ENCODE measurements around the gene PEX26. TPM values are rescaled to one million over a fixed set of nuclear protein-coding genes. Genes with fewer than 3 reads are reported as not detected.

Gene PEX26
- total RNA-seq, 2 donors from 2014 or later, result 11.9 to 57.0 TPM

DNA sequence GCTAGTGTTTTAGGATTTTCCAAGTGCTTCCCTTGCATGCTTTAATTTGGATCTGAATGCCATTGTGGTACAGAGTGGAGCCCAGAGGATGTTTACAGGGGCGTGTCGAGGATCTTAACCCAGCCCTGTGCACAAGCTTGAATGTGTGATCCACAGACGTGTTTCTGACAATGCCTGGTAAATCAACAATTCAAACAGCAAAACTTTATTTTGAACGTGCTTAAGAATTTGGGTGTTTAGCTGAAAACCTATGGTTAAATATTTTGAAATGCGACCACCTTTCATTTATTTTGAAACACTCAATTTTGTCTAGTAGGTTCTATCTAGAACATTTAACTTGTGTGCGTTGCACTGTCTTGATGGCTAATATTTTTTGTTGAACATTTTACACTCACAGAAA is 34.6 kb downstream of the PEX26 start:
- DNase-seq (no peak), ATAC-seq (no peak)
- Histone ChIP-seq H3K4me3 (no peak overlapping the region), H3K27me3 (no peaks in the 10 kb centered on the region), H3K27ac (no peak overlapping the region), H3K4me1 (peaks cover 19% of the 10 kb centered on the region), H3K9me3 (no peaks in the 10 kb centered on the region), H3K36me3 (replicated peaks in 1 of 2; ENCODE audit: insufficient read depth in 1 of 2, low read depth in 2 of 2) (no peaks in the 10 kb centered on the region)
- 75% methylated on average over 6 of the region's 6 CpGs for WGBS, 2 donors
- intact Hi-C loops (cut with DNase I), result no loop called here
- TF ChIP-seq POLR2A (IDR thresholded peaks at IDR 0.05), result no peak
- TF ChIP-seq, protein P1, sequence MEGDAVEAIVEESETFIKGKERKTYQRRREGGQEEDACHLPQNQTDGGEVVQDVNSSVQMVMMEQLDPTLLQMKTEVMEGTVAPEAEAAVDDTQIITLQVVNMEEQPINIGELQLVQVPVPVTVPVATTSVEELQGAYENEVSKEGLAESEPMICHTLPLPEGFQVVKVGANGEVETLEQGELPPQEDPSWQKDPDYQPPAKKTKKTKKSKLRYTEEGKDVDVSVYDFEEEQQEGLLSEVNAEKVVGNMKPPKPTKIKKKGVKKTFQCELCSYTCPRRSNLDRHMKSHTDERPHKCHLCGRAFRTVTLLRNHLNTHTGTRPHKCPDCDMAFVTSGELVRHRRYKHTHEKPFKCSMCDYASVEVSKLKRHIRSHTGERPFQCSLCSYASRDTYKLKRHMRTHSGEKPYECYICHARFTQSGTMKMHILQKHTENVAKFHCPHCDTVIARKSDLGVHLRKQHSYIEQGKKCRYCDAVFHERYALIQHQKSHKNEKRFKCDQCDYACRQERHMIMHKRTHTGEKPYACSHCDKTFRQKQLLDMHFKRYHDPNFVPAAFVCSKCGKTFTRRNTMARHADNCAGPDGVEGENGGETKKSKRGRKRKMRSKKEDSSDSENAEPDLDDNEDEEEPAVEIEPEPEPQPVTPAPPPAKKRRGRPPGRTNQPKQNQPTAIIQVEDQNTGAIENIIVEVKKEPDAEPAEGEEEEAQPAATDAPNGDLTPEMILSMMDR (IDR thresholded peaks at IDR 0.05), result no peak

DNA sequence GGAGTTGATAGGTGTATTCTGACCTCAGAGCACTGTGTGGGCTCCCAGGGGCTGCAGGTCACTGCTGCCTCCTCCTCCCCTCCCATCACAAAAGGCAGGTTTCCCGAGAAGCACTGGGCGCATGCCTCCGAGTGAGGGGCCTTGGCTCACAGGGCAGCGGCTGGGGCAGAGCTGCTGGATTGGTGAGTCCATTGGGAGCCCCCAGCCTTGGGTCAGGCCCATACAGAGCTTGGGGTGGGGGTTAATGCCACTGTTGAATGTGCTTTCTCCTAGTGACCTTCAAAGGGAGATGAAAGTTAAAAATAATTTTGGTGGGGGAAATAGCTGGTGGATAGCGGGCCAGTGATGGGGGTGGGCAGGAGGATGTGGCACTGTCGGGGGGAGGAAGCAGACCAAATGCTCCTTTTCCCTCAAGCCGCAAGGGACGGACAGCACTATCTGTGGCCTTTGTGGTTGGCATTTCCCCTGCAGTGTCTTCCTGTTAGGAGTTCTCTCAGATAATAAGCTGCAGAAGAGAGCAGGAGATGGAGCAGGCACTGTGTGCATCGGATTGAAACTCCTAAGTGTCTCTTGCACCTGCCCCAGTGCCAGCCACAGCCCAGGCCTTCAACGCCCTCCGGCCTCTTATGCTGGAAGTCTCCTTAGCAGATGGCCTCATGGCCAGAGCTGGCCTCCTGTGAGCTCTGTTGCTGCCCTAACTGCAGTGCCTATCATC is 36.0 kb downstream of the PEX26 start:
- Histone ChIP-seq H3K9me3 (no peaks in the 10 kb centered on the region), H3K27ac (no peak overlapping the region), H3K27me3 (no peaks in the 10 kb centered on the region), H3K4me3 (no peak overlapping the region), H3K36me3 (replicated peaks in 1 of 2; ENCODE audit: insufficient read depth in 1 of 2, low read depth in 2 of 2) (no peaks in the 10 kb centered on the region), H3K4me1 (peaks cover 19% of the 10 kb centered on the region)
- ATAC-seq (no peak), DNase-seq (no peak)
- 75 to 84% methylated on average over 7 to 11 of the region's 11 CpGs for WGBS, 2 donors
- intact Hi-C loops (cut with DNase I), result no loop called here
- no peak for TF ChIP-seq POLR2A (IDR thresholded peaks at IDR 0.05)
- TF ChIP-seq, protein P1 (IDR thresholded peaks at IDR 0.05), result no peak

DNA sequence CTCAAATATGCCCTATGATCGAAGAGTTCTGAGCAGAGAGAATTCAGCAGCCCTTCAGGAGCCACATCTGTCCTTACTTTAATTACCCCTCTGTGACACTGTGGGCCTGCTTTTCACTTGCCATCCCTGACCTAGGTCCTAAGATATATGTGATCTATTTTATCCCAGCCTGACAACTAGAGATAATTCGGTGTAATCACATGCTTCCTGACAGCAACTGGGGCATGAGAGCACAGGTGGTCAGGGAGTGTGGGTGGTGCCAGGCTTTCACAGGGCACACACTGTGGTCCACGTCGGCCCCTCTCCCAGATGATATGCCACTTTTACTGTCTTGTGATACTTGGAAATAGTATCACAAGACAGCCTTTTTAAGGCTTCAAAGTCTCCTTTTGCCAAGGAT is 36.7 kb downstream of the PEX26 start:
- no peaks in the 10 kb centered on the region for H3K36me3 ChIP-seq (replicated peaks in 1 of 2; ENCODE audit: insufficient read depth in 1 of 2, low read depth in 2 of 2)
- no peaks in the 10 kb centered on the region for H3K27me3 ChIP-seq
- ATAC-seq, result no peak
- TF ChIP-seq, protein P1 (IDR thresholded peaks at IDR 0.05), result no peak
- TF ChIP-seq POLR2A (IDR thresholded peaks at IDR 0.05), result no peak
- DNase-seq, result no peak
- H3K27ac ChIP-seq, result no peak overlapping the region
- H3K9me3 ChIP-seq, result no peaks in the 10 kb centered on the region
- no peak overlapping the region for H3K4me3 ChIP-seq
- WGBS, 2 donors, result 47 to 50% methylated on average over 4 of the region's 4 CpGs
- intact Hi-C loops (cut with DNase I), result no loop called here
- peaks cover 19% of the 10 kb centered on the region for H3K4me1 ChIP-seq

DNA sequence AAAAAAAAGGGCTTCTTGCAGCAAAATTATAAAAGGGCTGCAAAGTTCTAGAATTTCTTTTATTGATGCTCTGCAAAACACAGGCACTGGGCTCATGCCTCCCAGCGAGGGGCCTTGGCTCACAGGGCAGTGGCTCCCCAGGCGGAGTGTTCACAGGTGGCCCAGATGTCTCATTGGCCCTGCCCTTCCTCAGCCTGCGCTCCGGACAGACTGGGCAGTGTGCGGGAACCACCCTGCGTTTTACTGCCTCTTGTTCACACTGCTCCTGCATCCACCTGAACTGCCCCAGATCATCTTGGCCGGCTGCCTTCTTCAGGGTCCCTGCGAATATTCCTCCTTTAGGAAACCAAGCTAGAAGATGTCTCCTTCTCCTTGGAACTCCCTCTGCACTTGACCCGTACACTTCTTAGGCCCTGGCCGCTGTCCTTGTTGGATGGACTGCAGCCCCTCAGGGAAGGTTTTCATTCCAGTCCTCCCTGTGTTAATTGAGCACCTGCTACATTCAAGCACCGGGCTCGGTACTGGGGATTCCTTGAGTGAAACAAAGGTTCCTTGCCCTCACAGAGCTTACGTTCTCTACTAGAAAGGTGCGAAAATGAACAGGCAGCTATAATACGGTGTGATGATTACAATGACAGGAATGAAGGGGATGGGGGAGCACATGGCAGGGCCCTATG is 37.3 kb downstream of the PEX26 start:
- 91 to 94% methylated on average over 13 to 15 of the region's 15 CpGs for WGBS, 2 donors
- intact Hi-C loops (cut with DNase I), result no loop called here
- no peak for DNase-seq

More for the DNA sequence above, 37.3 kb downstream of the PEX26 start:
- Histone ChIP-seq H3K36me3 (replicated peaks in 1 of 2; ENCODE audit: insufficient read depth in 1 of 2, low read depth in 2 of 2) (no peaks in the 10 kb centered on the region), H3K4me3 (no peak overlapping the region), H3K9me3 (no peaks in the 10 kb centered on the region), H3K27me3 (no peaks in the 10 kb centered on the region), H3K4me1 (peaks cover 15% of the 10 kb centered on the region), H3K27ac (no peak overlapping the region)
- ATAC-seq, result no peak
- TF ChIP-seq, protein P1 (IDR thresholded peaks at IDR 0.05), result no peak
- no peak for TF ChIP-seq POLR2A (IDR thresholded peaks at IDR 0.05)
